Hepatocyte (in vitro differentiated cells): ENCODE results near the gene METTL24. TPM values are rescaled to one million over a fixed set of nuclear protein-coding genes. Genes with fewer than 3 reads are reported as not detected.

ENCODE experiments used
- DNase-seq: peaks from one replicate; pipeline ENCODE4 v3.0.0-alpha.2; 2016; ENCODE audit warnings: low spot score
- H2AFZ ChIP-seq: fragments of 200-600 bp; sonication (generic); 2 replicates; pipeline ENCODE4 v1.6.0; 2016; ENCODE audit warnings: antibody characterized with exemption, mild to moderate bottlenecking
- H3K27ac ChIP-seq: fragments of 200-600 bp; sonication (generic); 2 replicates; pipeline ENCODE4 v1.5.1; 2016; ENCODE audit warnings: mild to moderate bottlenecking
- H3K27me3 ChIP-seq: fragments of 200-600 bp; sonication (generic); 2 replicates; pipeline ENCODE4 v1.6.1; 2016
- H3K36me3 ChIP-seq: fragments of 200-600 bp; sonication (generic); replicated peaks from 2 replicates; pipeline ENCODE4 v1.5.1; 2016; ENCODE audit warnings: low read depth; ENCODE audit not compliant: insufficient read depth
- H3K4me1 ChIP-seq: fragments of 200-600 bp; sonication (generic); 2 replicates; pipeline ENCODE4 v1.5.1; 2016; ENCODE audit warnings: mild to moderate bottlenecking, moderate library complexity; ENCODE audit not compliant: insufficient read depth
- H3K4me2 ChIP-seq: fragments of 200-600 bp; sonication (generic); 2 replicates; pipeline ENCODE4 v1.6.0; 2016
- H3K4me3 ChIP-seq: fragments of 200-600 bp; sonication (generic); 2 replicates; pipeline ENCODE4 v1.5.1; 2016; ENCODE audit warnings: mild to moderate bottlenecking
- H3K79me2 ChIP-seq: fragments of 200-600 bp; sonication (generic); 2 replicates; pipeline ENCODE4 v1.6.0; 2017; ENCODE audit warnings: mild to moderate bottlenecking
- H3K9me2 ChIP-seq: fragments of 200-600 bp; sonication (generic); replicated peaks from 2 replicates; pipeline ENCODE4 v1.6.0; 2017; ENCODE audit warnings: mild to moderate bottlenecking; ENCODE audit not compliant: insufficient read depth
- H3K9me3 ChIP-seq: fragments of 200-600 bp; sonication (generic); 2 replicates; pipeline ENCODE4 v1.5.1; 2016; ENCODE audit warnings: low read depth, mild to moderate bottlenecking
- H4K20me1 ChIP-seq: fragments of 200-600 bp; sonication (generic); 2 replicates; pipeline ENCODE4 v1.6.0; 2016; ENCODE audit warnings: mild to moderate bottlenecking; ENCODE audit not compliant: insufficient read depth, poor library complexity, severe bottlenecking
- EZH2 ChIP-seq: fragments of 200-600 bp; sonication (generic); IDR thresholded peaks from 2 replicates; pipeline ENCODE4 v1.6.1; 2016; ENCODE audit warnings: antibody characterized with exemption, mild to moderate bottlenecking, borderline replicate concordance
- EZH2phosphoT487 ChIP-seq: fragments of 200-600 bp; sonication (generic); IDR thresholded peaks from one replicate; pipeline ENCODE4 v1.6.1; 2018; ENCODE audit warnings: antibody characterized with exemption, mild to moderate bottlenecking, low read depth, moderate library complexity; ENCODE audit not compliant: unreplicated experiment, severe bottlenecking
- WGBS: methylation state at CpG from one replicate; pipeline ENCODE4 v1.1.6; 2016; ENCODE audit warnings: low lambda C conversion rate; ENCODE audit errors: missing lambda C conversion rate; 5-methylcytosine and 5-hydroxymethylcytosine counted together
- polyA plus RNA-seq: library from polyadenylated mRNA; unstranded; fragments of >200 nt; fragmentation: Nextera tagmentation; extraction: Ambion mirVana; gene quantifications from 2 replicates; pipeline ENCODE4 v1.2.1, GENCODE V29; 2016
- total RNA-seq: library from RNA; depleted of rRNA; stranded (reverse); fragments of >200 nt; gene quantifications from 2 replicates; pipeline ENCODE4 v1.2.3, GENCODE V29; 2014
- TF ChIP-seq, protein P1 (sequence below): fragments of 200-600 bp; sonication (generic); IDR thresholded peaks from 2 replicates; pipeline ENCODE4 v1.5.1; 2016; ENCODE audit warnings: antibody characterized with exemption, mild to moderate bottlenecking; ENCODE audit not compliant: poor library complexity

METTL24 gene
- total and polyA plus RNA-seq, 2 experiments from 2014 or later, result 2.2 to 5.7 TPM

DNA sequence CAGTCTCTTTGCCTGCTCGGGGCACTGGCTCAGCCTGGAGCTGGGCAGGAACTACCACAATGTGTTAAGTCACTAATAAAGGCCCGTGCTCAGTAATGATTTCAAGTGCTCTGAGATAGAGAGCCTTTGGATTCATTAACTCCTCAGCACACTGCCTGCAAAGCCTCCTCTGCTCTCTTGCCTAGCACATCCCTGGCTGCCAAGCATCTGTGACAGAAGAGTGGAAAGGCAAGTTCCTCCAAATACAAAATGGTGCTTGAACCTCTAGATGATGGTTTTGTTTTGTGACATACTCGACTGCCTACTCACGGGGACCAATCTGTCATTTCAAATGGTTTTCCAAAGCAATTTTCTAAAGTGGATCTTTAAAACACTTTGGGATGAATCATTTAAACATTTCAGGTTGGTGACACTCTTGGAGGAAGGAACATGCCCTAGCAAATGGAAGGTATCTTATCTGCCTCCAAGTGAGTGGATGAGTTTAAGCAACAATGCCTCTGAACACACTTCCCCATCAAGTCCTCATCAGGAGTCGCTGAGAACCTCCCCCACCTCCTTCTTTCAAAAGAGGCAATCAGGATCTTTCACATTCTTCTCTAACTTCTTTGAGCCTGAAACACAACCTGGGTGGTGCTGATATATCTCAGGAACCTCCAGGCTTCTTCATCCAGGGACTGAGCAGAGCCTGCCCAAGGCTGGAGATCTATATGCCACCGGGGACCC is 35.8 kb downstream of the METTL24 start:
- Histone ChIP-seq H3K27me3 (no peaks in the 10 kb centered on the region), H3K4me2 (no peak overlapping the region), H3K27ac (peak overlapping the region; percentile 91), H2AFZ (peak overlapping the region; percentile 20), H3K36me3 (no peaks in the 10 kb centered on the region), H4K20me1 (no peaks in the 10 kb centered on the region), H3K79me2 (no peaks in the 10 kb centered on the region), H3K4me1 (peaks cover 40% of the 10 kb centered on the region), H3K4me3 (no peak overlapping the region), H3K9me2 (no peaks in the 10 kb centered on the region), H3K9me3 (no peaks in the 10 kb centered on the region)
- no peak for DNase-seq
- 59% methylated on average over 6 of the region's 6 CpGs for WGBS
- TF ChIP-seq EZH2phosphoT487 (no peak), EZH2 (no peak)
- TF ChIP-seq, protein P1, sequence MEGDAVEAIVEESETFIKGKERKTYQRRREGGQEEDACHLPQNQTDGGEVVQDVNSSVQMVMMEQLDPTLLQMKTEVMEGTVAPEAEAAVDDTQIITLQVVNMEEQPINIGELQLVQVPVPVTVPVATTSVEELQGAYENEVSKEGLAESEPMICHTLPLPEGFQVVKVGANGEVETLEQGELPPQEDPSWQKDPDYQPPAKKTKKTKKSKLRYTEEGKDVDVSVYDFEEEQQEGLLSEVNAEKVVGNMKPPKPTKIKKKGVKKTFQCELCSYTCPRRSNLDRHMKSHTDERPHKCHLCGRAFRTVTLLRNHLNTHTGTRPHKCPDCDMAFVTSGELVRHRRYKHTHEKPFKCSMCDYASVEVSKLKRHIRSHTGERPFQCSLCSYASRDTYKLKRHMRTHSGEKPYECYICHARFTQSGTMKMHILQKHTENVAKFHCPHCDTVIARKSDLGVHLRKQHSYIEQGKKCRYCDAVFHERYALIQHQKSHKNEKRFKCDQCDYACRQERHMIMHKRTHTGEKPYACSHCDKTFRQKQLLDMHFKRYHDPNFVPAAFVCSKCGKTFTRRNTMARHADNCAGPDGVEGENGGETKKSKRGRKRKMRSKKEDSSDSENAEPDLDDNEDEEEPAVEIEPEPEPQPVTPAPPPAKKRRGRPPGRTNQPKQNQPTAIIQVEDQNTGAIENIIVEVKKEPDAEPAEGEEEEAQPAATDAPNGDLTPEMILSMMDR, result no peak

GRCh38 chr6:110320307-110320706 is 37.8 kb downstream of the METTL24 start:
- TF ChIP-seq EZH2phosphoT487, result no peak
- TF ChIP-seq, protein P1, result no peak
- TF ChIP-seq EZH2, result no peak
- WGBS, result 89% methylated on average over 7 of the region's 7 CpGs

DNA sequence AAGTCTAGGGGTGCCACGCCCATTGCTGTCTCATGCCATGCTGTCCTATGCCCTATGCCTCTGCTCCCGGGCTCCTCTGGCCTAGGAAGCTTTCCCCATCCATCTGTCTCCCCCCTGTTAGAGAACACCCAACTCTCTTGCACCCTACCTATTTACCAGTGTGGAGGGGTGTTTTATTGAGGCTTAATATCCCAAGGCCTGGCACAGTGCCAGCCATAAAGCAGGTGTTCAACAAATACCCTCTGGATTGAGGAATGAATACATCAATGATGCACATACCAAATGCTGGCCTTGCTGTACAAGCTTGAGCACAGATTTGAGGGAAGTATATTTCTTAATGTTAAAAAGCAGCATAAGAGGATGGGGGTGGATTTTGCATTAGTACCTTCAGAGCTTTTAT is 38.3 kb downstream of the METTL24 start:
- no peaks in the 10 kb centered on the region for H3K27me3 ChIP-seq
- TF ChIP-seq, protein P1, result no peak
- TF ChIP-seq EZH2phosphoT487 (no peak), EZH2 (no peak)
- WGBS, result 100% methylated on average over 2 of the region's 2 CpGs
- peaks cover 22% of the 10 kb centered on the region for H3K4me1 ChIP-seq
- no peaks in the 10 kb centered on the region for H3K79me2 ChIP-seq
- no peak overlapping the region for H3K27ac ChIP-seq
- no peaks in the 10 kb centered on the region for H3K36me3 ChIP-seq
- no peak overlapping the region for H2AFZ ChIP-seq
- no peaks in the 10 kb centered on the region for H3K9me3 ChIP-seq
- no peaks in the 10 kb centered on the region for H4K20me1 ChIP-seq
- no peak overlapping the region for H3K4me2 ChIP-seq
- no peak for DNase-seq
- no peaks in the 10 kb centered on the region for H3K9me2 ChIP-seq
- H3K4me3 ChIP-seq, result no peak overlapping the region

More at GRCh38 chr6:110320307-110320706, 37.8 kb downstream of the METTL24 start:
- Histone ChIP-seq H3K4me2 (no peak overlapping the region), H2AFZ (no peak overlapping the region), H3K27ac (no peak overlapping the region), H3K79me2 (no peaks in the 10 kb centered on the region), H3K9me2 (no peaks in the 10 kb centered on the region), H3K36me3 (no peaks in the 10 kb centered on the region), H3K4me1 (peaks cover 26% of the 10 kb centered on the region), H3K9me3 (no peaks in the 10 kb centered on the region), H3K4me3 (no peak overlapping the region), H4K20me1 (no peaks in the 10 kb centered on the region), H3K27me3 (no peaks in the 10 kb centered on the region)
- DNase-seq, result no peak
